GM18951 (cell line): Measurements from ENCODE around the gene JSRP1.

Experiments used
- POLR2A ChIP-seq: IDR thresholded peaks from 4 replicates; pipeline ENCODE4 v1.6.1; 2011; ENCODE audit warnings: mild to moderate bottlenecking; ENCODE audit not compliant: insufficient read length, insufficient read depth; ENCODE audit errors: extremely low read depth
- in situ Hi-C: fragments of 300-500 bp; cut with MboI; formaldehyde crosslinking; loops from one replicate; pipeline ENCODE4 v1.12.0; 2022; ENCODE audit warnings: low sequenced_read_pairs, mixed read lengths, inconsistent platforms; ENCODE audit not compliant: unreplicated experiment

The JSRP1 gene

GRCh38 chr19:2244125-2244411, 12.1 kb downstream of the JSRP1 start:
- TF ChIP-seq POLR2A: no peak
- in situ Hi-C loops: no loop called here

- peak; percentile 3 for TF ChIP-seq POLR2A
- in situ Hi-C loops: no loop called here
These were observed 12.7 kb downstream of the JSRP1 start for GRCh38 chr19:2243274-2244124.

- in situ Hi-C loops: no loop called here
- peak; percentile 9 for TF ChIP-seq POLR2A
These were observed 13.4 kb downstream of the JSRP1 start for GRCh38 chr19:2242816-2243215.

- in situ Hi-C loops: no loop called here
- no peak for TF ChIP-seq POLR2A
These were observed 14.1 kb downstream of the JSRP1 start for GRCh38 chr19:2242092-2242537.

GRCh38 chr19:2240881-2241760, 15.1 kb downstream of the JSRP1 start:
- in situ Hi-C loops: no loop called here
- TF ChIP-seq POLR2A: no peak

- no peak for TF ChIP-seq POLR2A
- in situ Hi-C loops: no loop called here
These were observed 16.1 kb downstream of the JSRP1 start for GRCh38 chr19:2239771-2240770.

GRCh38 chr19:2239173-2239572, 17.0 kb downstream of the JSRP1 start:
- in situ Hi-C loops: no loop called here

GRCh38 chr19:2237869-2238153, 18.4 kb downstream of the JSRP1 start:
- TF ChIP-seq POLR2A: no peak
- in situ Hi-C loops: no loop called here

More at GRCh38 chr19:2239173-2239572, 17.0 kb downstream of the JSRP1 start:
- no peak for TF ChIP-seq POLR2A

- no peak for TF ChIP-seq POLR2A
- in situ Hi-C loops: no loop called here
These were observed 19.0 kb downstream of the JSRP1 start for GRCh38 chr19:2237051-2237868.

GRCh38 chr19:2236314-2237050, 19.7 kb downstream of the JSRP1 start, which contains the start of the genes PLEKHJ1 and SF3A2:
Gene PLEKHJ1, minus strand, starts transcription at chr19:2236329. Its CDS starts 81 bp downstream, at chr19:2236248.
Gene SF3A2, plus strand, starts transcription at chr19:2236824. Its CDS starts 6,595 bp downstream, at chr19:2243419.
- TF ChIP-seq POLR2A: peak; percentile 79
- in situ Hi-C loops: no loop called here

GRCh38 chr19:2236064-2236313, 20.2 kb downstream of the JSRP1 start:
- peak; percentile 75 for TF ChIP-seq POLR2A
- in situ Hi-C loops: no loop called here

- TF ChIP-seq POLR2A: peak; percentile 18
- in situ Hi-C loops: no loop called here
These were observed 20.7 kb downstream of the JSRP1 start for GRCh38 chr19:2235381-2236063.
